HG03442 (cell line): ENCODE results near the gene DLGAP4.

Experiments used
- ATAC-seq: cut with Tn5 transposase; IDR thresholded peaks from one replicate; pipeline ENCODE4 v1.9.1; 2021; ENCODE audit warnings: mild to moderate bottlenecking, moderate library complexity; ENCODE audit not compliant: unreplicated experiment

Gene DLGAP4

DNA sequence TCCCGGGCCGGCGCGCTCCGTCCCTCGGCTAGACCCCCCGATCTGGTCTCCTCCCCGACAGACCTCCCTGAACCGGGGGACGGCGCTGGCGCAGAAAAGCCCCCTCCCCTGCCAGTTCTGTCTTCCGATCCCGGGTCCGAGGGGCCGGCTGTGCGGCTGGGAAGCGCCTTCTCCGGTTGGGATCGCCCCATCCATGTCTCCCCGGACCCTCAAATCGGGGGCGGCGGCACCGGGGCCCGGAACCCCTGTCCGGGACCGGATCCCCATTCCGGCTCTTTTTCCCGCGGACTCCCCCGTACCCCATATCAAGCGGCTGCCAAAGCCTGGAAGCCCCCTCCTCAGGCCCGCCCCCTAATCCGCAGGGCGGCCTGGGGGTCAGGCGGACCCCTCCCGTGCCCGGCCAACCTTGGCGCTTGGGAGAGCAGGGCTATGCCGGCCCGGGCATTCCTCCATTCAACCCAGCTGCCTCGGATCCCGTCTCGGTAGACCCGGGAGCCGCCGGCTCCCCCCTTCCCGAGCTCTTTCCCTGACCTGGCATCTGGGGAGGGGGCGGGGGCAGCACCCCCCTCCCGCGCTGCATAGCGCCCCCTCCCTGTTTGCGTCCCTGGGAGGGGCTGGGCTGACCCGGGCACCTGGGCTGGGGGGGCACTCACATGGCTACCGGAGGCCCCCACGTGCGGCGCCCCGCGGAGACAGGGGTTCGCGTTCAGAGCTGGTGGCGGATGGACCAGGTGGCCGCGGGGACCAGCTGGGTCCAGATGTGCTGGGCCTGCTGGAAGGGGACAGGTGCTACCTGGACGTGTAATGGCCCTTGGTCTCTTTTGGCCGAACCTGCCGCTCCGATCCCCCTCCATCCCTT is 643 bp downstream of the DLGAP4 start:
- ATAC-seq = no peak

DNA sequence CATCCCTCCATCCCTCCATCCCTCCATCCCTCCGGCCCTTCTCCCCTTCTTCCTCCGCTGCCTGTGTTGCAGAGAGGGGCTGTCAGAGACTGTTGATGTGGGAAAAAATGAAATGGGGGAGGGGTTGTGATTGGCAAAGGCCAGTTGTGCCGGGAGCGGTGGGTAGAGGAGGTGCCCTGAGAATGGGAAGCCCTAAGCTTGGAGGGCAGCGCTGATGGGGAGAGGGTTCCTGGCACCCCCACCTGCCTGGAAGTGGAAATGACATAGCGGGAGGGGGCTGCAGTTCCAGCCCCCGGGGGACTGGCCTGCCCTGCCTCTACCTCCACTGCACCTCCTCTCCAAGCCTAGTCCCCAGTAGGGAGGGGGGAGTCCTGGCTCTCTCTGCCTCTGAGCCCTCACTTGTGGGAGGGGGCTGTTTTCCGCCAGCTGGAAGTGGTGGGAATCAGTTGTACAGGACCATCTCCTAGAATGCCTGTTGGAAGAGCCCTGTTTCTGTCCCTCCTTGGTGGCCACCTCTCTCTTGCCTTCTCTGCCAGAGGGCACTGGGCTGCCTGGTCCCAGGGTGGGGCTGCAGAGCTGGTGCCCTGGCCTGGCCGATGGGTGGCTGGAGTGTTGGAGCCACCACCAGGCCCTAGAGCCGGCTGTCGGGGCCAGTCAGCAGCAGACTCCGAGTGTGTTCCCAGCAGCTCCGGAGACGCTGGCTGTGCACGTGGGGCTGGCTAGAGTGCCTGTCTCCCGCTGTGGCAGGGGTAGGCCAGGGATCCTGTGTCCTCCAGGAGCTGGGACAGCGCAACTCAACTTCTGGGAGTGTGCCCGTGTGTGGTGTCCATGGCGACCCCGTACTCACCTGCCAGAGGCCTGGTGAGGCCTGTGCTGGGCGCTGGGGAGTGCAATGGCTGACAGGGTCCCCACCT is 1.5 kb downstream of the DLGAP4 start:
- ATAC-seq = no peak

DNA sequence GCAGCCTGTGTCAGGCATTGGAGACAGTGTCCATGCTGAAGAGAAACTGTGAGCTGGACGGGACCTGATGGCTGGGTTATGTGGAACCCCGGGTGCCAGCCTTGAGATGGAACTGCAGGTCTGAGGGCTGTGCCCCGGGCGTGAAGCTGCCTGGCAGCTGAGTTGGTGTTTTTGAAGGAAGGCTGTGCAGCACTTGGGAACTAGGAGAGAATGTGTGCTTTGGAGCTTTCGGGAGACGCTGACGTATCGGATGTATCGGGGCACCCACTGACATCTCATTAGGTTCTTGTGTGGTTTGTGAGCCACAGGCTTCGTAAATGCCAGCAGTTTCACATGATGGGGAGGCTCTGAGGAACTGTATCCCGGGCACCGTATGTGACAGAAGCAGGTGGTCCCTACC is 2.2 kb downstream of the DLGAP4 start:
- no peak for ATAC-seq

DNA sequence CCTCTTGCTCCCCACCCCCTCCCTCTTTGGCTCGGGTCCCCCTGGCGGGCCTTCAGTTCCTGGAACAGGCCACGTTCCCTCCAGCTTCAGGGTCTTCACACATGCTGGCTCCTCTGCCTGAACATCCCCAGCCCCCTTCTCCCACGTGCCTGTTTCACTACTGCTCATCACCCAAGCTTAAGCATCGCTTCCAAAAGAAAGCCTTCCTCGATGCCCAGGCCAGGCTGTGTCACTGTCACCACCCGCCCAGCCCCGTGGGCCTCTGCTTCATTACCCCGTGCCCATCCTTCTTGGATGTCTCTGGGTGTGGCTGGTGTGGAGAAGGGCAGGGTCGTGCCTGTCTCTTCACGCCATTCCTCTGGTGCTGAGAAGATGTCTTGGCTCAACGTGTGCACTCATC is 2.8 kb downstream of the DLGAP4 start:
- no peak for ATAC-seq

DNA sequence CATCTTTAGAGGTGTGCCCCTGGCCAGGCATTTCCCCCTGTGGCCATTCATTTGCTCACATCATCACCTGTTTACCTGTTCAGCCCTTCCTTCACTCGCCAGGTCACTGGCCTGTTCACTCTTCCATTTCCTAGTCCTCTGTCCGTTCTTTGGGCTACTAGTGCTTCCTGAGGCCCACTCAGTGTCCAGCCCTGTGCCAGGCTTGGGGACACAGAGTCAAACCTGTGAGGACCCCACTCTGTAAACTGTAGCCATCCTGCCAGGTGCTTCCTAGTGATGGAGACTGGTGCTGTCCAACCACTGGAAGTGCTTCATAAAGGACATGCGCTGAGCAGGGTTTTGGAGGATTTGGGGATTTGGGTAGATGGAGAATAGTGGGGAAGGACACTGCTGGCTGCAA is 3.5 kb downstream of the DLGAP4 start:
- ATAC-seq = no peak

DNA sequence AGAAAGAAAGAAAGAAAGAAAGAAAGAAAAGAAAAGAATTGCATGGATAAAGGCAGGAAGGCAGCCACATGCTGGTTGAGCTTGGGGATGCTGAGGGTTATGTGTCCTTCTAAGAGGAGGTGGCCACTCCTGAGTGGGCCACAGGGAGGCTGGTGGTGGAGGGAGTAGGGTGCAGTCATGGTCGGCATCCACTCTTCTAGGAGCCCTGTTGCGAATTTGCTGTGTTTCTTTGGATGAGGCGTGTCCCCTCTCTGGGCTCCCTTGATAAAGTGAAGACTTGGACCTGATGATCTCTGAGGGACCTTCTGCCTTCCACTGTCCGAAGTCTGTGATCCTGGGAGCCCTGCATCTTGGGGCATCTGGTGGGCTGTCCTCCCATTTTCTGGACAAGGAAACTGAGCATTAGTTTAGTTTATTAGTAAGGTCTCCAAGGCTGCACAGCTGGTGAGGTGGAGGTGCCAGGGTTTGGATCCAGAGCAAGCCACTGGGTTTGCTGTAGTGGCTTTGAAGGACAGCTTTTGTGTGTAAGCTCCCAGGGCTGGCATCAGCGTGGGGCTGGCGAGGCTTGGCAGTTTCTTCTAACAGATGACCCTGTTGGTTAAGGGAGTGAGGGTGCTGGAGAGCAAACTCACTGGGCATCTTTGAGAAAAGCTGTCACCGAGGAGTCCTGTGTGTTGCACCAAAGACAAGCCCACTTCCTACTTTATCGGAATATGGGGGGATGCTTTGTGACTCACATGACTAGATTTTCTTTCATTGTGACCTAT is 4.3 kb downstream of the DLGAP4 start:
- ATAC-seq = no peak

DNA sequence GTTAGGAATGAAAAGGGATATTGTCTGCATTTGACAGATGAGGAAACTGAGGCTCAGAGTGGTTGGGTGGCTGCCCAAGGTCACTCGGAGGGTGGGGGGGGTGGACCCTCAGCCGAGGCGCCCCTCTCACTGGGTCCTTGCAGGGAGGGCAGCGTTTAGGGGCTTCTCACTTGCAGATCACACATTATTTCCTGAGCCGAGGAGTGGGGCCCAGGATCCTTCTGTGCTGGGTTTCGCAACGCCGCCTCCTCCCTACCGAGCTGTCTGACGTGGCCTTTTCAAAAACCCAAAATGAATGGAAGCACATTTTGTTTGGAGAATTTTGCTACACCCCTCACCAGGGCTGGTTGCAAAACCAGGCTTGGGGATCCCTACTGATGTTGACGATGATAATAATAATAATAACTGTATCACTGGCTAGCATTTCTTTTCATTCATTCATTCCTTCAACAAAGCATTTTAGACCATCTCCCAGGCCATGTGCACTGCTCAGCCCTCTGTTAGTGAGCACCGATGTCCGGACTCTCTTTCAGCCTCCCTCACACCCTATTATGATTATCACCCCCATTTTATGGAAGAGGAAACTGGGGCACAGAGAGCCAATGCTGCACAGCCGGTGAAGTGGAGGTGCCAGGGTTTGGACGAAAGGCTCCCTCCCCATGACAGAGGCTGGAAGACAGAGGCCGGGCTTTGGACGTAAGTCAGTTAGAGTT is 5.2 kb downstream of the DLGAP4 start:
- ATAC-seq = no peak

DNA sequence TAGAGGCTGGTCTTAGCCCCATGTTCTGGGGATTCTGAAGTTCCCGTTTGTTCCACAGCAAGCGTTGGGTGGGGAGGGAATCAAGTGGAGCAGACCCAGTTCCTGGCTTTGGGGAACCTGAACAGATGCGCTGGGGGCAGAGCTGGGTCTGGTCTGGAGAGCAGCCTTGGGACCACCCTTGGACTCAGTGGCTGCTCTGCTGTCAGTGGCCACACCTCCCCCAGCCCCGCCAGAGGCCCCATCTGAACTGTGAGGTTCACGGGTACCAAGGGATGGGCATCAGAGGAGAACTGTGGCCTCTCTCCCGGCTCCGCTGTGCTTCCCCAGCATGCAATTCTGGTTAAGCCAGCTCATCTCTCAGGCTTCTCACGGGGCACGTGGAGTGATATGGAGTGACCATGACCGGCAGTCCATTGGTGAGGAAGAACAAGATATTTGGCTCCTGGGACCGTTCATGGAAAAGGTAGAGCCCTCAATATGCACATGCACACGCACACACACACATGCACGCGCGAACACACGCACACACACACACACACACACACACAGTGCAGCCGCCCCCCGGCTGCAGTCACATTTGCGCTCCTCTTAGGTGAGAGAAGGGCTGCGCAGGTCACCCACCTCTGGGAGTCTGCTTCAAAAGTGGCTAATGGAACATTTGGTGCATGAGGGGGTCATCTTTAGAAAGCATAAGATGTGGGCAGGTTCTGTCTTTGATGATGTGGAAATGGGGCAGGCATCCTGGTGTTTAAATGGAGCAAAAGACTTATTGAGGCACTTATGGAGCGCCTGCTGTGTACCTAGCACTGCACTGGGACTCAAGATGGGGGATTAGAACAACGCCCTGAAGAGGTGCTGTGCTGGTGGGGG is 6.0 kb downstream of the DLGAP4 start:
- no peak for ATAC-seq

DNA sequence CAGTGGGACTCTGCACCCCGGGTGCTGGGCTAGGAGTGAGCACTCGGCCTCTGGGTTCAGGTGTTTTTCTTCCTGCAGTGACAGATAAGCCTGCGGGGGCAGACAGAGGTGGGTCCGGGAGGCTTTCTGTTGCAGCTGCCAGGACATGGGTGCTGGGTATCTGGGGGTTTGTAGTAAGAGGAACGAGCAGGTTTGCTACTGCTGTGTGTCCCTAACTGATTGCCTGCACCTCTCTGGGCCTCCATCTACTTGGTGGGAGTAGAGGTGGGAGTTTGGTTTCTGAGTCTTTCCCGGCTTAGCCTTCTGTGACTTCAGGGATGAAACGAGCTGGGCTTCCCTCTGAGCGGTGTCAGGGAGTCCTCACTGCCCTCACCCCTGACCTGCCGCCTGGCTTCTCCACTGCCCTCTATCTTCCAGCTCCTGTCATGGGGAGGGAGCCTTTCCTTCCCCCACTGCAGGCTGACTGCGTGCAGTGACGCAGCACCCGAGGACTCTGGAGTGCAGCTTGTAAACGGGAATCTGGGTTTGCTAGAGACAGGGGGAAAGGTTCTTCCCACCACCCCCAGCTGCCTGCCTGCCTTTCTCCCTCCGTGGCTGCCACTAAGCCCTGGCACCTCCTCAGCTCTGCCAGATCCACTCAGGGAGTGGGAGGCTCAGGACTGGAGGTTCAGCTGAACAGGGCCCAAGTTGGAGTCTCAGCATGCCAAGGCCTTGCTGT is 6.7 kb downstream of the DLGAP4 start:
- no peak for ATAC-seq

DNA sequence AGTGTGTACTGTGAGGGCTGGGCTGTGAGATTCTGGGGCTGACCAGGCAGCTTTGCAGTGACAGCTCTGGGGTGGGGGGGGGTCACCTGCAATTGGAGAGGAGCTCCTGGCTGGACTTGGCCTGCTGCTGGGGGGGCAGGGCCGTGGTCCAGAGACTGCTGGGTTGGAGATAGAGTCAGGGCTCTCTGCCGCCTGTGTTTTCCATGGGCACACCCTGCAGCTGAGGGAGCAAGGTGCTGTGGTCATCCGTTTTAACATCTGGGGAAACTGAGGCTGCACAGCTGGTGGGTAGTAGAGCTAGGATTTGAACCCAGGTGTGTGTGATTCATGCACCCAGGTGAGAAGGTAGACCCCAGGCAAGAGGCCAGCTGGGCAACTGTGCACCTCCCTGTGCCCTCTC is 7.3 kb downstream of the DLGAP4 start:
- ATAC-seq = no peak

DNA sequence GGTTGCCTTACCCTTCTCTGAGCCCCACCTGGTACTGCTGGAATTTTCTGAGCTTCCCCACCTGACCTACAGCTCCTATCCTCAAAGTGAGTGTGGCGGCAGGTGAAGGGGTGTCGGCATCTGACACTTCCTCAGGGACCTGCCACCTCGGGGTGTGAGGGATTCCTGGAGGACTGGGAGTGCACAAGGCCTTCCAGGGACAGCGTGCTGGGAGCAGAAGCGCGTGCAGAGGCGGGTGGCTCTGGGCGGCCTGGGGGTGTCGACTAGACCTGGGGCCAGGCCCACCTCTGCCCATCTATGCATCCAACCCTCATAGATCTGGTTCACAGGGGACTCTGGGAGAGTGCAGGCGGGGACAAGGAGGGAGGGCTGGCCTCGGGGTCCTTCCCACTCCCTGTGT is 7.8 kb downstream of the DLGAP4 start:
- no peak for ATAC-seq

DNA sequence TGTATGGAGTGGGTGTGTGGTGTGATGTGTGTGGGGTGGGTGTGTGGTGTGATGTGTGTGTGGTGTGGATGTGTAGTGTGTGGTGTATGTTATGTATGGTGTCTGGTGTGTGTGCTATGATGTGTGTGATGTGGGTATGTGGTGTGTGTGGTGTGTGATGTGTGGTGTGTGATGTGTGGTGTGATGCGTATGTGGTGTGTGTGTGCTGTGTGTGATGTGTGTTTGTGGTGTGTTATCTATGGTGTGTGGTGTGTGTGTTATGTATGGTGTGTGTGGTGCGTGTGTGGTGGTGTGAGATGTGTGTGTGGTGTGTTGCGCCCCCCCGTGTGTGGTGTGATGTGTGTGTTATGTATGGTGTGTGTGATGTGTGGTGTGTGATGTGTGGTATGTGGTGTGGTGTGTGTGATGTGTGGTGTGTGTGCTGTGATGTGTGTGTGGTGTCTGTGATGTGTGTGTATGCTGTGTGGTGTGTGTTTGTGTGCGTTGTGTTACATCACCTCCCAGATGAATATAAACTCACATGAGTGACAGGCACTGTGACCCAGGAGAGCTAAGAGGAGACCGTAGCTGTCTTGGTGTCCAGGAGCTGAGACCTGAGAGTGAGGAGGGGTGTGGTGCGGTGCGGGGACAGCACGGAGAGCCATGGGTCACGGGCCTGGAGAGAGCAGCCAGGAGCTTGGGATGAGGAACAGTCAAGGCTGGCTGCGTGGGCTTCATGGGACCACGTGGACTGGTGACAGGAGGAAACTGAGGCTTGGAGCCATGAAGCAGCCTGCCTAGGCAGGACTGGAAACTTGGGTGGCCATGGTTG is 8.8 kb downstream of the DLGAP4 start:
- no peak for ATAC-seq

DNA sequence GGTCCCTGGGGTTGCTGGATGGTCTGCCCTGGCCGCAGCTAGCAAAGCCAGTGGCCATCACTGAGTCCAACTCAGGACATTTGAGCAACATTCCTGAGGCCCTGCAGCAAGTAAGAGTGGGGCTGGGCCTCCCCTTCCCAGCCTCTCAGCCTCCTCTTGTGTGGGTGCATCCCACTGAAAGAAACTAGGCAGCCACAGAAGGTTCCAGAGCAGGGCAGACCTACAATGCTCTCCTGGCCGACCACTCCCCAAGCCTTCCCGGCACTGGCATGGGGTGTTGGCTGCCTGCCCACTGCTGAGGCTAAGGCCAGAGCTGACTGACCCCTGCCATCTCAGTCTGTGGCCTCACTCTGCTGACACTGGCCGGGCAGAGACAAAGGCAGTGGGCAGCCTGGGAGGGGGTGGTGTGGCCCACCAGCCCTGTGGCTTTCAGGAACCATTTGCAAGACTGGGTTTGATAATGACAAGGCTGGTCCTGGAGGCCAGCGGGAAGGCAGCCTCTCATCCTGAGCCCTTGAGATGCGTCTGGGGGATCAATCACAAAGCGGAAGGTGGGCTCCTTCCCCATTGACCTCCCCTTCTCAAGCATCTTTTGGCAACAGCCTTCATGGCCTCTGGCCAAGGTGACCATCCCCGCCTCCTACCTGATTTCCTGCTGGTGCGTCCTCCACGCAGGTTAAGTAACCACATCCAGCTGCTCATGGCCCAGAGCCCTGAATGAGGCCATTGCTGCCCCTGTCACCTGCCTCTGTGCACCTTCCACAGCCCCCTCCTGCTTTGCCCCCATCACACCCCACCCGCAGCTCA is 9.6 kb downstream of the DLGAP4 start:
- no peak for ATAC-seq

DNA sequence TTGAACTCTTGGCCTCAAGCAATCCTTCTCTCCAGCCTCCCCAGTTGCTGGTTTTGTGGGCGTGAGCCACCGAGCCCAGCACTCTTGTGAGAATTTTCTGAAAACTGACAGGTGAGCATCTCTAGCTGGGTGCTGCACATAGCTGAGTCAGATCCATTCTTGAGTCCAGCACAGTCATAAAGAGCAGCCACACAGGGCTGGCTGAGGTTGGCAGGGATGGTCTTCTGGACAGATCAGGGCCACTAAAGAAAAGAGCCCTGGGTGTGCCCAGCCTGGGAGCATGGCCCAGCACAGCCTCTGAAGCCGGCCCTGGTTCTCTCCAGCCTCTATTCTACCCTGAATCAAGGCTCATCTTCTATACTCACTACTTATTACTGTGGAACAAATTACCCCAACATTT is 11.5 kb downstream of the DLGAP4 start:
- ATAC-seq = no peak

DNA sequence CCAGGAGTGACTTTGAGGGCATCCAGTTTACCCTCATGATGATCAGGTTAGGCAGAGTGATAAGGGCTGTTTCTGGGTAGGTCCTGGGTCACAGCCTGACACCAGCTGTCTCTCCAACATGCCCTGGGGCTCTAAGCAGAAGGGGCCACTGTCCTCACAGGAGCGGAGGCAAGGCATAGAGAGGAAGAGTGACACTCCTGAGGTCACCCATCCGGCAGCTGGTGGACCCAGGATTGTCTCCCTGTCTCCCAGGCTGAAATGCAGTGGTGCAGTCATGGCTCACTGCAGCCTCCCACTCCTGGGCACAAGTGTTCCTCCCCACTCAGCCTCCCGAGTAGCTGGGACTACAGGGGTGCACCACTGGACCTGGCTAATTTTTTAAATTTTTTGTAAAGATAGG is 12.0 kb downstream of the DLGAP4 start:
- ATAC-seq = no peak

DNA sequence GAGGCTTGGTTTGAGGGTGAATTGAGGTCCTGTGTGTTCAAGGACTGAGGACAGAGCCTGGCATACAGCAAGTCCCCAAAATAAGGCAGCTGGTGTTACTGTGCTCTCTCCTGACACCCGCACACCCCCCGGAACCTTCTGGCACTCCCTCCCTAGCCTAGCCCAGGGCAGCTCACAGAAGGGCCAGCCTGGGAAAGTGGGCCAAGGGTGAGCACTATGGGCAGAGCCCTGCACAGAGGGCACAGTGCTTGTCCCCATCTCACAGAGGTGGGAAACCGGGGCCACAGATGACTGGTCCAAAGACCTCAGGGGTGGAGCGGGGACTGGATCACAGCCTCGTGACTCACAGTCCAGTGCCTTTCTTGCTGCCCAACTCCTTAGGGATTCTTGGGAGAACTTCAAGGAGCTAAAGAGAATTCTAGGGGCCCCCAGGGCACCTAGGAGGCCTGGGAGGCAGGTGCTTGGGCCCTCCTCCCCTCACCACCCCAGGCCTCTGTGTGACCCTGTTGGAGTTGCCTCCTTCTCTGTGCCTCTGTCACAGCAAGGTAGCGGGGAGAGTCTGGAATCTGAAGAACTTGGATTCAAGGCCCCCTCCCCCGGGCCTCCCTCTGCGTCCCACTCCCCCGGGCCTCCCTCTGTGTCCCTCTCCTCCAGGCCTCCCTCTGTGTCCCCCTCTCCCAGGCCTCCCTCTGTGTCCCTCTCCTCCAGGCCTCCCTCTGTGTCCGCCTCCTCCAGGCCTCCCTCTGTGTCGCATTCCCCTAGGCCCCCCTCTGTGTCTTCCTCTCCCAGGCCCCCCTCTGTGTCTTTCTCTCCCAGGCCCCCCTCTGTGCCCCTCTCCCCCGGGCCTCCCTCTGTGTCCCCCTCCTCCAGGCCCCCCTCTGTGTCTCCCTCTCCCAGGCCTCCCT is 13.5 kb downstream of the DLGAP4 start:
- no peak for ATAC-seq
